Putamen (tissue), 1 donor: ENCODE measurements around the gene PPP4C.
"Not testable (repeated sequence)": the region's sequence is repeated elsewhere in the genome, so short reads cannot be mapped to it uniquely, and the experiment has no call there.

ENCODE experiments used
- DNase-seq: peaks from one replicate; pipeline ENCODE4 v3.0.0-alpha.2; 2016; ENCODE audit warnings: low spot score

PPP4C gene

GRCh38 chr16:30096862-30097563 is 21.2 kb downstream of the PPP4C start:
- DNase-seq = no peak

DNA sequence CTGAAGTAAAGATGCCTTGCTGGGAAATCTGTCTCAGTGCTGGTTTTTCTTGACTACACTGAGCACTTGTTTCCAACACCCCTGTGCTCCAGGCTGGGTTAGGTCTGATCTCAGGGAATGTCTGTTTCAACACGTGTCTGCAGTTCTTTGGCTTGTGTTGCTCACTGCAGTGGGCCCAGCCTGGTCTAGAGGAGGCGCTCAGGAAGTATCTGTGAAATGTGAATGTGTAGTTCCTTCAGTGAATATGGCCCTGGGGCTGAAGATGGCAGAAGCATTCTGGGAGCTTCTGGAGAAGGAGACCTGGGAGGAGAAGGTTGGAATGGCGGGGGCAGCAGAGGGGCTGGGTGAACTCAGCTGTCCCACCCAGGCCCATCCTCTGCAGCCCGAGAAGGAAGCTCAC is 28.3 kb downstream of the PPP4C start:
- no peak for DNase-seq

DNA sequence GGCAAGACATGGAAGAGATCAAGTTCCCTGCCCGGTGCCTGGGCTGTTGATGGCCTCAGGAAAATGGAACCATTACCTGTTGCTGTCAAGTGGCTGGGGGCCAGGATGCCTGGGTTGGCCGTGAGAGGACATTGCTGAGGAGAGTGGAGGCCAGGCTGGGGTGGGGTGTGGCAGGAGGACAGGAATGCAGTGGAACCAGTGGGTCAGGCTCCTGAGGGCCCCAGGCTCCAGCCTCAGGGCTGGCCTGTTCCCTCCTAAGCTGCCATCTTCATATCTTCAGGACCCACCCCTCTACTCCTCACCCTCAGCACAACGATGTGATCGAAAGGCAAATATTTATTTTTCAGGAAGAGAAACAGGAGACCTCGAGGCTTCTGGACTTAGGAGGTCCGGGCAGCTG is 28.7 kb downstream of the PPP4C start:
- DNase-seq = no peak

GRCh38 chr16:30108059-30108850 is 32.5 kb downstream of the PPP4C start:
- no peak for DNase-seq

DNA sequence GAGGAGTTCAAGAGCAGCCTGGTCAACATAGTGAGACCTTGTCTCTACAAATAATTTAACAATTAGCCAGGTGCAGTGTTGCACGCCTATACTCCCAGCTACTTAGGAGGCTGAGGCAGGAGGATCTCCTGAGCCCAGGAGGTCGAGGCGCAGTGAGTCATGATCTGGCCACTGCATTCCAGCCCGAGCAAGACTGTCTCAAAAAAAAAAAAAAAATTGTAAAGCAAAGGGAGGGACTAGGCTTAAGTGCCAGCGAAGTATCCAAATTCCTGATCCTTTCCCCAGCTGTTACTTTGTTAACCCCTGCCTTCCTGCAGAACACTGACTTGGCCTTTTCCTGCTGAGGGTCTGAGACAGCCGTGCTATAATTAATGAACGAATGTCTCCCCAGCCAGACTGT is 34.9 kb downstream of the PPP4C start:
- no peak for DNase-seq

- no peak for DNase-seq
Observed at GRCh38 chr16:30112197-30113030, 36.6 kb downstream of the PPP4C start.

GRCh38 chr16:30113031-30113710 is 37.4 kb downstream of the PPP4C start, which contains the start of gene GDPD3:
Gene GDPD3 (minus strand): TSS chr16:30113537. CDS start chr16:30113478, 59 bp downstream.
- no peak for DNase-seq

DNA sequence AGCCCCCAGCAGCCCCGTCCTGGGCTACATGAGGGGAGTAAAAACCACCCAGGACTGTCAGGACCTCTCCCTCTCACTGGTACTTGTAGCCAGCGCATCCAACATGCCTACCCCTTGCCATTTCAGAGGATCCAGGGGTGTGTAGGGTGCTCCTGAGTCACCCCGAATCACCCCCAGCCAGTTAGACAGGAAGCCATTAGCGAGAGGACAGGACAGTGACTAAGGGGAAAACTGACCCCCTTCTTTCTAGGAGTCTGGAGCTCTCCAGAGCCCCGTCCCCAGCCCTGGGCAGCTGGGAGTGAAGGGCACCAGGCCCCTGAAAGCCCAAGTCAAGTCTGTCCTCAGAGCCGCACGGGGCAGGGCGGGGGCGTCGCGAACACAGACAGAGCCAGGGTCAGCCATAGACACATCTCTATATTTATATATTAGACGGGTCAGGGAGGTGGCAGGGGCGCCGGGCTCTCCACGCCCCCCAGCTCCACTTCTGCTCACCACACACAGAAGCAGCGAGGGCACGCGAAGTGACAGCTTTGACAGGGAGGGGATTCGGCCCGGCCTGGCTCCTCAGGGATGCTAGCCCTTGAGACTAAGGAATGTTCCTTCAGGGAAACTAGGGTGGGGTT is 38.0 kb downstream of the PPP4C start:
- no peak for DNase-seq

DNA sequence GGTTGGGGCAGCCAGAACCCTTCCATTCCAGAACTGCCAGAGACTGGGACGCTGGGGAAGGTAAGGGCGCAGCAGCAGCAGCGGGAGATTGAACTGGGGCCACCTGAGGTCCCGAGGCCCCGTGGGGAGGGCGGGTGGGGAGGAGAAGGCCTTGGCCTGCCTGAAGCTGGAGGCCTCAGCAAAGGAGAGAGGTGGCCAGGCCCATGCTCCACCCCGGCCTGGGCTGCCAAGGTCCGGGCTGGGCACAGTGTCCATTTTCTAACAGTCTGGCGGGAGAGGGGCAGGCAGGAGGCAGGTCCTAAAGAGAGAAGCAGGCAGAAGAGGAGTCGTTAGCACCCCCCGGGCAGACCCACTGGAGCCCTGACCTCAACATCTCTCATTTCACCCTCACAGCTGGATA is 38.6 kb downstream of the PPP4C start:
- no peak for DNase-seq

GRCh38 chr16:30114833-30115232 is 39.0 kb downstream of the PPP4C start:
- DNase-seq = not testable (repeated sequence)

GRCh38 chr16:30115238-30115637 is 39.4 kb downstream of the PPP4C start:
- no peak for DNase-seq

DNA sequence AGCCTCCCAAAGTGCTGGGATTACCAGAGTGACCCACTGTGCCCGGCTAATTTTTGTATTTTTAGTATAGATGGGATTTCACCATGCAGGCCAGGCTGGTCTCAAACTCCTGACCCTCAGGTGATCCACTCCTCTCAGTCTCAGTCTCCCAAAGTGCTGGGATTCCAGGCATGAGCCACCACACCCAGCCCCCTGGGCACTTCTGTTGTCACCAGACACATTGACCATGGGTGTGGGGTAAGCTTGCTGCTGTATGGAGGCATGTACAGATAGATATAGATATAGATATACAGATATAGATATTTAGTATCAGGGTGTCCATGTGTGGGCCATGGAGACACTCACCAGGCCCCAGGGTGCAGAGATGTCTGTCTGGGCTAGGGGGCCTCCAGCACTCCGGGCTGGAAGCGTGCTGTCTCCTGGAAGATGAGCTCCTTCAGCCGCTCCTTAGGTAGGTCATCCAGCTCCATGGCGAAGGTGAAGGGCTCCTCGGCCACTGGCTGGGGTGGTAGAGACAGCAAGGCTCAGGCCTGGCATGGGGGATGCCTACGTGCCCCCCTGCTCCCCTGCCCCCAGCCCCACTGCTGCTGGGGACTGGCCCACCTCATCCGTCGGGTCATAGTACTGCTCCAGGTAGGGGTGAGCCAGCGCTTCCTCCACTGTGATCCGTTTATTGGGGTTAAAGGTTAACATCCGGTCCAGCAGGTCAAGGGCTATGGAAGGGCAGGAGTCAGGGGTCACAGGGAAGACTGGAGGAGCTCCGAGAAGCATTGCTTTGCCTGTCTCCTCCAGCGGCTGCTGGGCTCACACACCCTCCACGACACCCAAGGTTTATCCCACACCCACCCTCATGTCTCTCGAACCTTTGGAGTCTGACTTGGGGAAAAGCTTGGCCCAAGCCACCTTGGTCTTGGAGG is 40.8 kb downstream of the PPP4C start:
- no peak for DNase-seq

DNA sequence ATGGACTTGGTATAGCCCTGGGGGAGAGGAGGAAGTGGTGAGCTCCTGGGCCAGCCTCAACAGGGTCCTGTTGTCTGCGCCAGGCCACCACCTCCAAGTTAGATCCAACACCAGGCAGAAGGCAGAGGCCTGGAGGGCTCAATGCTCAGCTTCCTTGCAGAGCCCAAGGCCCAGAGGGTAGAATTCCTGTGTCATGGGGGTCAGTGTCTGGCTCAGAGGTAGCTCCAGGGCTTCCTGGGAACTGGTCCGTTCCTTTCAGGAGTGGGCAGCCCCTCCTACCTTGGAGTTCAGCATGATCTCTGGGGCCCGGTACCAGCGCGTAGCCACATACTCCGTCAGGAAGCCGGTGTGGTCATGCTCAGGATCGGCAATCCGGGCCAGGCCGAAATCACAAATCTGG is 42.0 kb downstream of the PPP4C start:
- no peak for DNase-seq

GRCh38 chr16:30119428-30119827 is 43.6 kb downstream of the PPP4C start:
- no peak for DNase-seq

- no peak for DNase-seq
Observed at GRCh38 chr16:30120340-30121105, 44.7 kb downstream of the PPP4C start.

GRCh38 chr16:30121741-30122571 is 46.2 kb downstream of the PPP4C start:
- DNase-seq = no peak

GRCh38 chr16:30122604-30123160 is 46.9 kb downstream of the PPP4C start:
- no peak for DNase-seq

- no peak for DNase-seq
Observed at GRCh38 chr16:30124985-30125379, 49.2 kb downstream of the PPP4C start.
